Immature natural killer cell (primary cell): ENCODE results near the gene NLRX1. TPM values are rescaled to one million over a fixed set of nuclear protein-coding genes. Genes with fewer than 3 reads are reported as not detected.
"Not testable (repeated sequence)": the region's sequence is repeated elsewhere in the genome, so short reads cannot be mapped to it uniquely, and the experiment has no call there.

ENCODE experiments used
- DNase-seq, 3 donors: peaks; one replicate each; pipeline ENCODE4 v3.0.0; 2022; ENCODE audit warnings: mixed read lengths in 1 of 3
- H3K27ac Mint-ChIP-seq, 6 donors: one replicate each; pipeline ENCODE4 v1.8.0; 2020; ENCODE audit warnings: mixed read lengths in 6 of 6, mild to moderate bottlenecking in 5 of 6, inconsistent platforms in 4 of 6, moderate library complexity in 3 of 6
- H3K27me3 Mint-ChIP-seq, 3 donors: one replicate each; pipeline ENCODE4 v1.8.0; 2020 to 2021; ENCODE audit warnings: low read depth in 3 of 3, mild to moderate bottlenecking in 3 of 3, mixed read lengths in 3 of 3, moderate library complexity in 3 of 3, inconsistent platforms in 1 of 3
- H3K36me3 Mint-ChIP-seq, 3 donors: one replicate each; pipeline ENCODE4 v1.8.0; 2020; ENCODE audit warnings: mixed read lengths in 3 of 3, inconsistent platforms in 2 of 3, mild to moderate bottlenecking in 2 of 3
- H3K4me1 Mint-ChIP-seq, 2 donors: one replicate each; pipeline ENCODE4 v1.8.0; 2020; ENCODE audit warnings: inconsistent platforms in 2 of 2, mild to moderate bottlenecking in 2 of 2, mixed read lengths in 2 of 2, moderate library complexity in 1 of 2
- H3K4me3 Mint-ChIP-seq, 5 donors: one replicate each; pipeline ENCODE4 v1.8.0; 2020; ENCODE audit warnings: mild to moderate bottlenecking in 5 of 5, mixed read lengths in 5 of 5, inconsistent platforms in 3 of 5, moderate library complexity in 3 of 5
- H3K9me3 Mint-ChIP-seq, 6 donors: one replicate each; pipeline ENCODE4 v1.8.0; 2020; ENCODE audit warnings: mild to moderate bottlenecking in 6 of 6, mixed read lengths in 6 of 6, inconsistent platforms in 4 of 6, moderate library complexity in 3 of 6
- polyA plus RNA-seq, 3 donors: library from polyadenylated mRNA; unstranded; fragments of 300-500 nt; fragmentation: Illumina TruSeq; gene quantifications; one replicate each; pipeline ENCODE4 v1.2.3, GENCODE V29; 2021

Gene NLRX1
- polyA plus RNA-seq, 3 donors from 2014 or later: 10.7 to 20.9 (median 11.0) TPM

DNA sequence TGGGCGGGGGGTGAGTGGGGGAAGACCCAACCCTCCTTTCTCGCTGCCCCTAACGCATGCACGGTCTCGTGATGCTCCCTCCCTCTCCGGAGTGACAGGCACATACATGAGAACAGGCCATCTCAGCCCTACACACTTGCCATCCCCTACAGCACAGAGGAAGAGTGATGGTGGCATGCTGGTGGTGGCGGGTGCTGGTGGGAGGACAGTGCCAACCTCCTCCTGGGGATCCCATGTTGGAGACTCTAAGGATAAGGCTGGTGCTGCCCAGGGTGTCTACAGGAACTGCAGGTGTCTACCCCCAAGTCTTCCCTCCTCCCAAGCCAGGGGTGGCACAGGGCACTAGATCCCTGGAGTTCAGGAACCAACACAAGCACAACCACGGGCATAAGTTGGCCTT is 6.7 kb upstream of the NLRX1 start:
- Mint-ChIP-seq H3K9me3 (no peaks in the 10 kb centered on the region), H3K27ac (no peak overlapping the region), H3K36me3 (no peaks in the 10 kb centered on the region), H3K4me3 (no peak overlapping the region), H3K4me1 (no peaks in the 10 kb centered on the region), H3K27me3 (no peaks in the 10 kb centered on the region)
- no peak for DNase-seq

DNA sequence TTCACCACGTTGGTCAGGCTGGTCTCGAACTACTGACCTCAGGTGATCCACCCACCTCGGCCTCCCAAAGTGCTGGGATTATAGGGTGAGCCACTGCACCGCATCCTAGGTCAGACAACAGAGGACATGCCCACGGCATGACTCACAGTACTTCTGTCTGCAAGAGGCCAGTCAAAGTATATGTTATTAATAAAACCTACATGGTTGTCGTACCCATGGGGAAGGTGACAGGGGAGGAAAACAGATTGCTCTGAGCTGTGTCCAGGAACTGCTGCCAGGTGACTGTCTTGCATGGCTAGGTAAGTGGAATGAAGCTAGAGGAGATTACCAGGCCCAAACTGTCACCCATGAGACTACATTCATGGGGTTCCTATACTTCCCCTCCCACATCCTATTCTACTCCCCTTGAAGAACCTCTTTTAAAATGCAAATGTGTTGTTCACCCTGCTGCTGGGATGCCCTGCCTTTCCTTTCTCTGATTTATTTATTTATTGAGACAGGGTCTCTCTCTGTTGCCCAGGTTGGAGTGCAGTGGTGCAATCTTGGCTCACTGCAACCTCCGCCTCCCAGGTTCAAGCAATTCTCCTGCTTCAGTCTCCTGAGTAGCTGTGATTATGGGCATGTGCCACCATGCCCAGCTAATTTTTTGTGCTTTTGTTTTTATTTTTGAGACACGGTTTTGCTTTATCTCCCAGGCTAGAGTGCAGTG is 2.0 kb upstream of the NLRX1 start:
- DNase-seq: no peak
- H3K9me3 Mint-ChIP-seq: no peaks in the 10 kb centered on the region
- no peak overlapping the region for H3K27ac Mint-ChIP-seq
- H3K36me3 Mint-ChIP-seq: no peaks in the 10 kb centered on the region
- H3K27me3 Mint-ChIP-seq: peaks cover 0 to 2% (median 0%) of the 10 kb centered on the region in 3 donors
- peaks cover 5 to 14% of the 10 kb centered on the region in 2 donors for H3K4me1 Mint-ChIP-seq
- no peak overlapping the region for H3K4me3 Mint-ChIP-seq

DNA sequence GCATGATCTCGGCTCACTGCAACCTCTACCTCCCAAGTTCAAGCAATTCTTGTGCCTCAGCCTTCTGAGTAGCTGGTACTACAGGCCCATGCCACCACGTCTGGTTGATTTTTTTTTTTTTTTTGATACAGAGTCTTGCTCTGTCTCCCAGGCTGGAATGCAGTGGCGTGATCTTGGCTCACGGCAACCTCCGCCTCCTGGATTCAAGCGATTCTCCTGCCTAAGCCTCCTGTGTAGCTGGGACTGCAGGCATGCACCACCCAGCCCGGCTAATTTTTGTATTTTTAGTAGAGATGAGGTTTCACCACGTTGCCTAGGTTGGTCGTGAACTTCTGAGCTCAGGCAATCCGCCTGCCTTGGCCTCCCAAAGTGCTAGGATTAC is 1.5 kb upstream of the NLRX1 start:
- not testable (repeated sequence) for H3K36me3 Mint-ChIP-seq, H3K27ac Mint-ChIP-seq, H3K27me3 Mint-ChIP-seq, DNase-seq, H3K4me3 Mint-ChIP-seq, H3K9me3 Mint-ChIP-seq
- H3K4me1 Mint-ChIP-seq: peaks cover 5 to 14% of the 10 kb centered on the region in 2 donors

DNA sequence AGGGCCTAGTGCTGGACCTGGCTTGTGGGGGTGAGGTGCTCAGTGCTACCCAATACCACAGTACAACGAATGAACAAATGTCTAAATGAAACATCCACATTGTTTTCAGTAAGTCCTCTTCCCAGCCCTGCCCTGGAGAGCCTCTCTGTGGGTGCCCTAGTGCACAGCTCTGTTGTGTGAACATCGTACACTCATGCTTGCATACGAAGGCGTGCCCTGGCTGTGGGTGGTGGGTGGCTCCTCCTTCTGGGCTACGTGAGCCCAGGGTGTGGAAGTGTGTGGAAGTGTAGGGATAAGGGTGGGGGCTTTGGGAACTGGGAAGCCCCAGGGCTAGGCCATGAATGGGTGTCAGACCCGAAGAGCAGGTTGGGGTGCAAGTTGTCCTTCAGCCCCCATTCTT is 592 bp upstream of the NLRX1 start:
- peak overlapping the region in 4 of 5 donors; percentile 81 to 88 (median 83) for H3K4me3 Mint-ChIP-seq
- H3K9me3 Mint-ChIP-seq: no peaks in the 10 kb centered on the region
- no peak for DNase-seq
- H3K4me1 Mint-ChIP-seq: peaks cover 5 to 14% of the 10 kb centered on the region in 2 donors
- H3K27ac Mint-ChIP-seq: peak overlapping the region; percentile 76 to 93 (median 89)
- H3K27me3 Mint-ChIP-seq: peaks cover 0 to 2% (median 0%) of the 10 kb centered on the region in 3 donors
- H3K36me3 Mint-ChIP-seq: no peaks in the 10 kb centered on the region

DNA sequence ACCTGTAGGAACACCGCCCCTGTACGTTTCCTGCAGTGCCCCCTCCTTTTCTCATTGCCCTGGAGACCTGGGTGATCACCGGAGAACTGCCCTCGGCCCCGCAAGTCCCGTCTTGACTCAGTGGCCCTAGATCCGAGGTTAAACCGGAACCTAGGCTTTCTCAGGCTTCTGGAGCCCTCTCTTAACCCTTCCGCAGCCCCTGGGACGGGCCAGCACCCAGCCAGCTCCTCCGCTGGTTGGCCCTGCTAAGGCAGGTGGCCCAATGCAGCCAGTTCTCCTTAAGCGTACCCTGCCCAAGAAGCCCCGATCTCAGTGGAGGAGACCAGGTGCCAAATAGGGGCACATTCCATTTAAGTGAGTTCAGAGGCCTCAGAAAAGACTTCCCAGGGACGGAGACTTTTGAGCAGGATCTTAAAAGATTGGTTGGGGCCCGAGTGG is 776 bp downstream of the NLRX1 start:
- peaks cover 0 to 4% (median 0%) of the 10 kb centered on the region in 3 donors for H3K36me3 Mint-ChIP-seq
- peaks cover 0 to 2% (median 0%) of the 10 kb centered on the region in 3 donors for H3K27me3 Mint-ChIP-seq
- no peak for DNase-seq
- peaks cover 5 to 14% of the 10 kb centered on the region in 2 donors for H3K4me1 Mint-ChIP-seq
- H3K27ac Mint-ChIP-seq: peak overlapping the region; percentile 85 to 93 (median 91)
- no peaks in the 10 kb centered on the region for H3K9me3 Mint-ChIP-seq
- H3K4me3 Mint-ChIP-seq: peak overlapping the region; percentile 87 to 89 (median 88)

DNA sequence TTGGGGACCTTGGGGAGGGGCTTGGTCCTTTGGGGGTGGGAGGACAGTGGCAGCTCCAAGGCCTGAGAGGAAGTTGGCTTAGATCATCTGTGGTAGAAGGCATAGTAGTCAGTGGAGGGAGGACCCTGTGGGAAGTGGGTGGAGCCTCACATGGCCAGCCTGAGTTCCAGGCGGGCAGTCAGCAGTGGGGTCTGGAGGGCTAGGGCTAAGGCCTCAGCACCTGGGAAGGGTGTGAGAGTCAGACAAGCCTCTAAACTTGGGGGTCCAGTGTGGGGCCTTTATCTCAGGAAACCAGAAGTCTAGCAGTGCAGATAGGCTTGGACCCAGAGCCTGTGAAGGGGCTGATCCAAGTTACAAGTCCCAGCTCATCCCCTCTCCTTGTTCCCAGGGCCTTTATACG is 4.0 kb downstream of the NLRX1 start:
- Mint-ChIP-seq H3K27ac (no peak overlapping the region), H3K4me1 (peaks cover 5 to 17% of the 10 kb centered on the region in 2 donors), H3K27me3 (peaks cover 0 to 2% (median 0%) of the 10 kb centered on the region in 3 donors), H3K9me3 (no peaks in the 10 kb centered on the region), H3K4me3 (no peak overlapping the region), H3K36me3 (peaks cover 0 to 16% (median 0%) of the 10 kb centered on the region in 3 donors)
- no peak for DNase-seq

DNA sequence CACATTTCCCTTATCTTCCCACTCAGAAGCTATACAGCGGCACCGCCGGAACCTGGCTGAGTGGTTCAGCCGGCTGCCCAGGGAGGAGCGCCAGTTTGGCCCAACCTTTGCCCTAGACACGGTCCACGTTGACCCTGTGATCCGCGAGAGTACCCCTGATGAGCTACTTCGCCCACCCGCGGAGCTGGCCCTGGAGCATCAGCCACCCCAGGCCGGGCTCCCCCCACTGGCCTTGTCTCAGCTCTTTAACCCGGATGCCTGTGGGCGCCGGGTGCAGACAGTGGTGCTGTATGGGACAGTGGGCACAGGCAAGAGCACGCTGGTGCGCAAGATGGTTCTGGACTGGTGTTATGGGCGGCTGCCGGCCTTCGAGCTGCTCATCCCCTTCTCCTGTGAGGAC is 4.9 kb downstream of the NLRX1 start:
- H3K4me3 Mint-ChIP-seq: no peak overlapping the region
- peaks cover 0 to 16% (median 0%) of the 10 kb centered on the region in 3 donors for H3K36me3 Mint-ChIP-seq
- H3K27ac Mint-ChIP-seq: no peak overlapping the region
- peaks cover 5 to 12% of the 10 kb centered on the region in 2 donors for H3K4me1 Mint-ChIP-seq
- no peaks in the 10 kb centered on the region for H3K9me3 Mint-ChIP-seq
- peaks cover 0 to under 1% (median 0%) of the 10 kb centered on the region in 3 donors for H3K27me3 Mint-ChIP-seq
- no peak for DNase-seq

DNA sequence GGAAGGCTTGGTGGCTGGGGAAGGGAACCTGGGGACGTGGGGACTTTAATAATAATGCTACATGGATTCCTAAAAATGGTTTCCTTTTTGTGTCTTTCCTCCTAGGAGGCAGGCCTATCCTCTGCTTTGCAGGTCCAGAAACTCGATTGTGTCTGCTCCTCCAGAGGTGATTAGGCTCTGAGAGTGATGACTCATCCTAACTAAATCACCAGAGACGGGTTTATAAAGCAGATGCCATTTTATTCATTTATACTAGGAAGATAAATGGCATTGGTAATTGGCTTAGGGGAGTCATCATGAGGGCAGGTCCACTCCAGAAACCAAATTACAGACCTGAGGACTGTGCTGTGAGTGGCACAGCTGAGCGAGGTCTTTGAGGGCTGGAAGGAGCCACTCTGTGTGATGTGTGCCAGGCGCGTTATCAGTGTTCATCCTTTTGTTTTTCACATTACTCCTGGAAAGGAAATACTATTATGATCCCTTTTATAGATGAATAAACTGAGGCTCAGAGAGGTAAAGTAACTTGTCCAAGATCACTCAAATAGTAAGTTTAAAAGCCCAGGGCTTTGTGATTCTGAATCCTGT is 7.1 kb downstream of the NLRX1 start:
- no peak for DNase-seq
- Mint-ChIP-seq H3K27me3 (no peaks in the 10 kb centered on the region), H3K9me3 (no peaks in the 10 kb centered on the region), H3K4me3 (no peak overlapping the region), H3K36me3 (peaks cover 0 to 23% (median 5%) of the 10 kb centered on the region in 3 donors), H3K27ac (no peak overlapping the region), H3K4me1 (peaks cover 0 to 2% of the 10 kb centered on the region in 2 donors)

DNA sequence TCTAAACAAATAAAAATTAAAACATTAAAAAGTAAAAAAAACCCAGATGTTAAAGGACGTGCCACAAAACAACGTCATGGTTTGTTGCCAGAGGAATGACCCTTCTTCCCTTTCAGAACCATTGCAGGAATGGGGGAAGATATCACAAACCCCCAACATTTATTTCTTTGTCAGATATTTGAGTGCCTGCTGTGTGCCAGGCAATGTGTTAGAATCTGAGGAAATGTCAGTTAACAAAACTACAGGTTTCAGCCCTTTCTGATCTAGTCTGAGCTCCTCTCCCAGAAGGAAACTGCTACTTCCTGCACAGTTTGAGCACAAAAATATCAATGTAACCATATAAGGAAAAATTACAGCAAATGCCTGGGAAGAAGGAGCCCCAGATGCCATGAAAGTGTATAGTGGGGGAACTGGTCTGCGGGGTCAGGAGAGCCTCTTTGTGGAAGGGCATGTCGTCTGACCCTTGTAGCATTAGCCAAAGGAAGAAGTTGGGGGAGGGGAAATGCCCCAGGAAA is 9.7 kb downstream of the NLRX1 start:
- no peaks in the 10 kb centered on the region for H3K9me3 Mint-ChIP-seq
- peaks cover 0 to 23% (median 5%) of the 10 kb centered on the region in 3 donors for H3K36me3 Mint-ChIP-seq
- no peak for DNase-seq
- peaks cover 0 to 2% of the 10 kb centered on the region in 2 donors for H3K4me1 Mint-ChIP-seq
- no peak overlapping the region for H3K27ac Mint-ChIP-seq
- H3K4me3 Mint-ChIP-seq: no peak overlapping the region
- H3K27me3 Mint-ChIP-seq: no peaks in the 10 kb centered on the region

DNA sequence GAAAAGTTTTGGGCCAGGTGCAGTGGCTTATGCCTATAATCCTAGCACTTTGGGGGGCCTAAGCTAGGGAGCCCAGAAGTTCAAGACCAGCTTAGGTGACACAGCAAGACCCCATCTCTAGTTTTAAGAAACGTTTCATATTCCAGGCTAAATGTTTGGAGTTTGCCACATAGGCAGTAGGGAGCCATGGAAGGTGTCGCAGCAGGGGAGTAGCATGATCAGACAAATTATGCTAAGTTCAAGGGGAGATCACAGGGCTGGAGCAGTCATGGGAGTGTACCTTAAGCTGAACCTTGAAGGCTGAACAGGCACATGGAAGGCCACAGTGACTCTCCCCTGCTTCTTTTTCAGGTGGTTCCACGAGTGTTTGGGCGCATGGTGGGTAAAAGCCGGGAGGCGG is 10.8 kb downstream of the NLRX1 start:
- Mint-ChIP-seq H3K27ac (no peak overlapping the region), H3K36me3 (peaks cover 4 to 22% (median 5%) of the 10 kb centered on the region in 3 donors), H3K4me3 (no peak overlapping the region), H3K9me3 (no peaks in the 10 kb centered on the region), H3K4me1 (peaks cover 0 to 2% of the 10 kb centered on the region in 2 donors), H3K27me3 (no peaks in the 10 kb centered on the region)
- no peak for DNase-seq

DNA sequence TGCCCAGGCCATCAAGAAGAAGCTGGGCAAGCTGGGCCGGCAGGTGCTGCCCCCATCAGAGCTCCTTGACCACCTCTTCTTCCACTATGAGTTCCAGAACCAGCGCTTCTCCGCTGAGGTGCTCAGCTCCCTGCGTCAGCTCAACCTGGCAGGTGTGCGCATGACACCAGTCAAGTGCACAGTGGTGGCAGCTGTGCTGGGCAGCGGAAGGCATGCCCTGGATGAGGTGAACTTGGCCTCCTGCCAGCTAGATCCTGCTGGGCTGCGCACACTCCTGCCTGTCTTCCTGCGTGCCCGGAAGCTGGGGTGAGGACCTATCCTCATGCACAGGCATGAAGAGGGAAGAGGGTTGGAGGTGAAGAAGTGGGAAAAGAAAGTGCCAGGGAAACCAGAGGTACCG is 11.5 kb downstream of the NLRX1 start:
- DNase-seq: no peak
- H3K27me3 Mint-ChIP-seq: no peaks in the 10 kb centered on the region
- no peak overlapping the region for H3K27ac Mint-ChIP-seq
- no peaks in the 10 kb centered on the region for H3K9me3 Mint-ChIP-seq
- H3K4me1 Mint-ChIP-seq: peaks cover 0 to 2% of the 10 kb centered on the region in 2 donors
- H3K4me3 Mint-ChIP-seq: no peak overlapping the region
- peaks cover 4 to 17% (median 5%) of the 10 kb centered on the region in 3 donors for H3K36me3 Mint-ChIP-seq

DNA sequence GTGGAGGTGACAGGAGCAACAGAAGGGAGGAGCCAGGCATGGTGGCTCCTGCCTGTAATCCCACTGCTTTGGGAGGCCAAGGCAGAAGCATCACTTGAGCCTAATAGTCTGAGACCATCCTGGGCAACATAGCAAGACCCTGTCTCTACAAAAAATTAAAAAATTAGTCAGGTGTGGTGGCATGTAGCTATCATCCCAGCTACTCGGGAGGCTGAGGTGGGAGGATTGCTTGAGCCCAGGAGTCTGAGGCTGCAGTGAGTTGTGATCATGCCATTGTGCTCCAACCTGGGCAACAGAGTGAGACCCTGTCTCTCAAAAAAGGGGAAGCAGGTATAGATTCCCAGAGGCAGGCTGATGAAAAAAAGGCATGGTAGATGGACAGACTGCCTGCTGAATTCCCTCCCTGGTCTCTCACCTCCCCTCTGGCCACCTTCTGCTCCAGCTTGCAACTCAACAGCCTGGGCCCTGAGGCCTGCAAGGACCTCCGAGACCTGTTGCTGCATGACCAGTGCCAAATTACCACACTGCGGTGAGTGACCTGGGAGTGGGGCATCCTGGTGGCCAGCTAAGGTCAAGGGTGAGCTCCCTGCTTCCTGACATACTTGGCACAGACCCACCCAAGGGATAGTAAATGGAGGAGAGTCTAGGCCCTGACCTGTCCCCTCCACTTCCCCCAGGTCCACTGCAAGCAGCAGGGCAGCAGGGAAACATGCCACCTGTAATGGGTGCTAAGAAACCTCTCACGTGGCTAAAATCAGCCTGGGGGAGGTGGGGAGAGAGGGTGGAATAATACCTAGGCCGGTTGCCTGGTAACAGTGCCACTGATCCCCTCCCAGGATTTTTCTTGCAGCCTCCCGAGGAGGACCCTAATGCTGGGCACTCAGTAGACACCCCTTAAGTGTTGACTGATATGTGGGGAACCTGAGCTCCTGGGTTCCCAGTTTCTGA is 12.5 kb downstream of the NLRX1 start:
- Mint-ChIP-seq H3K36me3 (peaks cover 4 to 10% (median 5%) of the 10 kb centered on the region in 3 donors), H3K27me3 (no peaks in the 10 kb centered on the region), H3K9me3 (no peaks in the 10 kb centered on the region), H3K4me1 (no peaks in the 10 kb centered on the region), H3K27ac (peak overlapping the region in 1 of 6 donors; percentile 7), H3K4me3 (no peak overlapping the region)
- no peak for DNase-seq

DNA sequence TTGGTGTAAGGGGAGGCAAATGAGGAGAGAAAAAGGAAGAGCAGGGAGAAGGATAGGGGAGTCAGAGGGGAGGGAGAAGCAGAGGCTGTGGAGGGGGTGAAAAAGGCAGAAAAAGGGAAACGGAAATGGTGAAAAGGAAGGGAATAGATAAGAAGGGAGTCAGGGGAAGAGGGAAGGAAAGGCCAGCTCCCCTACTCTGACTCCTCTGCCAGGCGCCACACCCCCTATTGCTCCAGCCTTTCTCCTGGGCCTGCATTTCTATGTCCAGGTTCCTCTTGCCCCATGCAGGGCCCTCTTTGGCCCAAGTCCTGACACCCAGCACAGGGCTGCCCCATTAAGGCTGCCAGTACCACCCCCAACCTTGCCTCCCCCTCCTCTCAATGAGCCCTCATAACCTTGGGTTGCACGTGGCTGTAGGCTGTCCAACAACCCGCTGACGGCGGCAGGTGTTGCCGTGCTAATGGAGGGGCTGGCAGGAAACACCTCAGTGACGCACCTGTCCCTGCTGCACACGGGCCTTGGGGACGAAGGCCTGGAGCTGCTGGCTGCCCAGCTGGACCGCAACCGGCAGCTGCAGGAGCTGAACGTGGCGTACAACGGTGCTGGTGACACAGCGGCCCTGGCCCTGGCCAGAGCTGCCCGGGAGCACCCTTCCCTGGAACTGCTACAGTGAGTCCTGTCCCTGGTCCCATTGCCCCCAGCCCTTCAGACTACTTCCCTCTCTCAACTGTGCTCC is 13.3 kb downstream of the NLRX1 start:
- Mint-ChIP-seq H3K4me3 (no peak overlapping the region), H3K27ac (no peak overlapping the region), H3K36me3 (peaks cover 4 to 10% (median 5%) of the 10 kb centered on the region in 3 donors), H3K4me1 (no peaks in the 10 kb centered on the region), H3K9me3 (no peaks in the 10 kb centered on the region), H3K27me3 (peaks cover 0 to 1% (median 0%) of the 10 kb centered on the region in 3 donors)
- no peak for DNase-seq
